Activated CD8-positive, alpha-beta T cell treated with anti-CD3 and anti-CD28 coated beads for 36 hours (primary cell): ENCODE data around the gene CYP27B1. TPM values are rescaled to one million over a fixed set of nuclear protein-coding genes. Genes with fewer than 3 reads are reported as not detected.

Source experiments
- ATAC-seq: fragments of 200-7000 bp; cut with Tn5 transposase; one replicate; pipeline ENCODE4 v1.10.0; 2021; ENCODE audit warnings: mild to moderate bottlenecking, moderate library complexity
- CTCF ChIA-PET: fragments of 350-600 bp; sonication (Branson Sonifier 250); formaldehyde crosslinking; loops from one replicate; lab custom pipeline; 2021; ENCODE audit warnings: antibody characterized with exemption; lab: Charles Lee
- POLR2A ChIA-PET: fragments of 350-600 bp; sonication (Branson Sonifier 250); formaldehyde crosslinking; loops from one replicate; lab custom pipeline; 2021; ENCODE audit warnings: antibody characterized with exemption; lab: Charles Lee
- DNase-seq: peaks from one replicate; pipeline ENCODE4 v3.0.0-alpha.2; 2020
- H3K27ac Mint-ChIP-seq: one replicate; pipeline ENCODE4 v1.8.0; 2021; ENCODE audit warnings: mild to moderate bottlenecking, mixed read lengths
- H3K27me3 Mint-ChIP-seq: one replicate; pipeline ENCODE4 v1.8.0; 2021; ENCODE audit warnings: mixed read lengths
- H3K36me3 Mint-ChIP-seq: one replicate; pipeline ENCODE4 v1.8.0; 2021; ENCODE audit warnings: low read depth, mixed read lengths
- H3K4me1 Mint-ChIP-seq: one replicate; pipeline ENCODE4 v1.8.0; 2021; ENCODE audit warnings: low read depth, mixed read lengths
- H3K4me3 Mint-ChIP-seq: one replicate; pipeline ENCODE4 v1.8.0; 2021; ENCODE audit warnings: mild to moderate bottlenecking, moderate library complexity, mixed read lengths
- H3K9me3 Mint-ChIP-seq: one replicate; pipeline ENCODE4 v1.8.0; 2021; ENCODE audit warnings: mixed read lengths
- intact Hi-C: fragments of 100-400 bp; cut with micrococcal nuclease; formaldehyde crosslinking; loops from one replicate; pipeline ENCODE4 v1.10.0; 2022
- total RNA-seq, 2 experiments: library from RNA; stranded (reverse); gene quantifications; one replicate each; pipeline ENCODE4 v1.2.3, GENCODE V29; 2021
- TF ChIP-seq, protein P1 (sequence below): fragments of 200-600 bp; IDR thresholded peaks from one replicate; pipeline ENCODE4 v1.8.0; 2022; ENCODE audit warnings: antibody characterized with exemption, mild to moderate bottlenecking

The CYP27B1 gene
- total RNA-seq, 2 experiments from 2014 or later = 7.6 to 7.9 TPM

DNA sequence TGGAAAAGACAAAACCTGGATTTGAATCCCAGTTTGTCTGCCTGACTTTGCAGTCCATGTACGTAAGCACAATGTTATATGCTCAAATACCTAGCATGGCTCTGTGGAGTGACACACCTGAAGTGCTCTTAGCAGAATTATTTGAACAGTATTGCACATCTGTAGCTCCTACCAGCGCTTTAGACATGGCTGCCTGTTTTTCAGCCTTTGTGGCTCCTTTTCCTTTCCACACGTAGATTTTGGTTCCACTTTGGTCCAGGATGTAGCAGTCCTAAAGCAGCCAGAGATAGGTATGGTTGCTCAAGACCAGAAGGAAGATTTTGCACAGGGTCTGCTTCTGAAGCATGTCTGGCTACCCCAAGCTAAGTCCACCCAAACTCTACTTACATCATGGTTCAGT is 42.5 kb upstream of the CYP27B1 start:
- no peaks in the 10 kb centered on the region for H3K27me3 Mint-ChIP-seq
- no peaks in the 10 kb centered on the region for H3K36me3 Mint-ChIP-seq
- POLR2A ChIA-PET = interaction anchor here (0.7 to 1.0 kb wide), 2 partner anchors 23 to 49 kb away, joined by 3 read pairs; no protein-coding TSS in a partner anchor
- ATAC-seq (no peak), DNase-seq (no peak)
- no peak overlapping the region for H3K4me3 Mint-ChIP-seq
- H3K27ac Mint-ChIP-seq = no peak overlapping the region
- TF ChIP-seq, protein P1, sequence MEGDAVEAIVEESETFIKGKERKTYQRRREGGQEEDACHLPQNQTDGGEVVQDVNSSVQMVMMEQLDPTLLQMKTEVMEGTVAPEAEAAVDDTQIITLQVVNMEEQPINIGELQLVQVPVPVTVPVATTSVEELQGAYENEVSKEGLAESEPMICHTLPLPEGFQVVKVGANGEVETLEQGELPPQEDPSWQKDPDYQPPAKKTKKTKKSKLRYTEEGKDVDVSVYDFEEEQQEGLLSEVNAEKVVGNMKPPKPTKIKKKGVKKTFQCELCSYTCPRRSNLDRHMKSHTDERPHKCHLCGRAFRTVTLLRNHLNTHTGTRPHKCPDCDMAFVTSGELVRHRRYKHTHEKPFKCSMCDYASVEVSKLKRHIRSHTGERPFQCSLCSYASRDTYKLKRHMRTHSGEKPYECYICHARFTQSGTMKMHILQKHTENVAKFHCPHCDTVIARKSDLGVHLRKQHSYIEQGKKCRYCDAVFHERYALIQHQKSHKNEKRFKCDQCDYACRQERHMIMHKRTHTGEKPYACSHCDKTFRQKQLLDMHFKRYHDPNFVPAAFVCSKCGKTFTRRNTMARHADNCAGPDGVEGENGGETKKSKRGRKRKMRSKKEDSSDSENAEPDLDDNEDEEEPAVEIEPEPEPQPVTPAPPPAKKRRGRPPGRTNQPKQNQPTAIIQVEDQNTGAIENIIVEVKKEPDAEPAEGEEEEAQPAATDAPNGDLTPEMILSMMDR = no peak
- intact Hi-C loops = no loop called here
- no peaks in the 10 kb centered on the region for H3K4me1 Mint-ChIP-seq
- H3K9me3 Mint-ChIP-seq = no peaks in the 10 kb centered on the region
- CTCF ChIA-PET = interaction anchor here (0.9 to 2.2 kb wide), 3 partner anchors 27 to 96 kb away, joined by 3 to 10 read pairs (median 4); no protein-coding TSS in a partner anchor

DNA sequence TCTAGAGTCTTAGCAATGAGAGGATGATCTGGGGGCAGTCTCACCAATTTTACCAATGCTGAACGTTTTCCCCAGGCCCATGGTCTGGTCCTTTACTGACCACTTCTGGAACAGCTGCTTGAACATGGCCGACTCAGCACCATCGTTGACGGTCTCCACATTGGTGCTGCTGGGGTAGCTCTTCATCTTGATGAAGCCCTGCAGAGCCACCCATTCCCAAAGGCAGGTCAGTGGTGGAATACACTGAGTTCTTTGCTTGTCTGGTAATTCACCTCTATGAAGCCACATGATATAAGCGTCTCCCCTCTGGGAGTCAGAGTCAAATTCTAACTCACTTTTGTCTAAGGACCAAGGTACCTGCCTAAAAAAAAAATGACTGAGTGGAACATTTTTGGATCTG is 41.5 kb upstream of the CYP27B1 start:
- Mint-ChIP-seq H3K27ac (no peak overlapping the region), H3K36me3 (peaks cover 4% of the 10 kb centered on the region), H3K9me3 (no peaks in the 10 kb centered on the region), H3K4me3 (no peak overlapping the region), H3K4me1 (no peaks in the 10 kb centered on the region), H3K27me3 (no peaks in the 10 kb centered on the region)
- ChIA-PET CTCF (interaction anchor here (2.2 kb wide), 1 partner anchor 97 kb away, joined by 10 read pairs; no protein-coding TSS in a partner anchor), POLR2A (no interaction called here)
- ATAC-seq = no peak
- TF ChIP-seq, protein P1 = no peak
- DNase-seq = no peak
- intact Hi-C loops = no loop called here

DNA sequence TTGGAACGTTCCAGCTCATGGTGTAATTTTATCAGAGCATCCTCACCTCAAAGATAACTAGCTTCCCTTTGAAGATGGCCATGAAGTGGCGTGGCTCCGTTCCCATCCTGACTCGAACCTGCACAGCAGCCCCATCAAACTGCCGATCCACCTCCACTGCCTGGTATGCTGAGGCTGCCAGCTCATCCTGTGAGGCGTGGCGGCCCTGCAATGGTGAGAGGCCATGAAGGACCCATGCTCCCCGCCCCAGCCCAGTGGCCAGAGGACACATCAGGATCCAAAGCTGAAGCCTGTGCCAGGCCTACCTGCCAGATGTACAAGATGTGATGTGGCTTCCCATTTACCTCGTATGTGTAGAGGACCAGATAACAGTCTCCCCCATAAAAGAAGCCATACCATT is 40.4 kb upstream of the CYP27B1 start:
- DNase-seq (no peak), ATAC-seq (no peak)
- H3K4me1 Mint-ChIP-seq = peaks cover 4% of the 10 kb centered on the region
- no peak overlapping the region for H3K27ac Mint-ChIP-seq
- peaks cover 4% of the 10 kb centered on the region for H3K36me3 Mint-ChIP-seq
- no peaks in the 10 kb centered on the region for H3K27me3 Mint-ChIP-seq
- no peak overlapping the region for H3K4me3 Mint-ChIP-seq
- H3K9me3 Mint-ChIP-seq = no peaks in the 10 kb centered on the region
- POLR2A ChIA-PET = interaction anchor here (1.0 kb wide), 1 partner anchor 59 kb away, joined by 4 read pairs; no protein-coding TSS in a partner anchor
- CTCF ChIA-PET = interaction anchor here (1.0 to 1.9 kb wide), 3 partner anchors 9 to 98 kb away, joined by 3 to 6 read pairs (median 6); partner anchors contain the start of gene TSFM
- intact Hi-C loops = no loop called here
- TF ChIP-seq, protein P1 = no peak

DNA sequence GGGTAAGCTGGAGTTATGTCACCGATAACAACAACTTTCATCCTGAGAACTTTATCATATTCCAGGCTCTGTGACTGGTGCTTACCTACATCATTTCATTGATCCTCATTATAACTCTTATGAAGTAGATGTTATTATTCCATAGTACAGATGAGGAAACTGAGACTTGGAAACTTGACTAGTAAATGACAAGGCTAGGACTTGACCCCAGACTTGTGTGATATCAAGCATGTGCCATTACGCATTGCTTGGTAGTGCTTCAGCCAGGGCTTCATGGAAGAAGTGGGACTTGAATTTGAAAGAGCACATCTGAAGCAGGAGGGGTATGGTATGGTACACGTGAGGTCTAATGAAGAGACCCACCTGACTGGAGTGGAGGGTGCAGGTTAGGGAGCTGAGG is 39.8 kb upstream of the CYP27B1 start:
- TF ChIP-seq, protein P1 = no peak
- Mint-ChIP-seq H3K4me3 (no peak overlapping the region), H3K9me3 (no peaks in the 10 kb centered on the region), H3K27ac (no peak overlapping the region), H3K4me1 (peaks cover 4% of the 10 kb centered on the region), H3K36me3 (peaks cover 4% of the 10 kb centered on the region), H3K27me3 (no peaks in the 10 kb centered on the region)
- ATAC-seq = no peak
- intact Hi-C loops = no loop called here
- no peak for DNase-seq
- POLR2A ChIA-PET = interaction anchor here (1.0 kb wide), 1 partner anchor 59 kb away, joined by 4 read pairs; no protein-coding TSS in a partner anchor
- CTCF ChIA-PET = interaction anchor here (1.0 to 1.9 kb wide), 3 partner anchors 8 to 98 kb away, joined by 3 to 6 read pairs (median 6); partner anchors contain the start of gene TSFM

DNA sequence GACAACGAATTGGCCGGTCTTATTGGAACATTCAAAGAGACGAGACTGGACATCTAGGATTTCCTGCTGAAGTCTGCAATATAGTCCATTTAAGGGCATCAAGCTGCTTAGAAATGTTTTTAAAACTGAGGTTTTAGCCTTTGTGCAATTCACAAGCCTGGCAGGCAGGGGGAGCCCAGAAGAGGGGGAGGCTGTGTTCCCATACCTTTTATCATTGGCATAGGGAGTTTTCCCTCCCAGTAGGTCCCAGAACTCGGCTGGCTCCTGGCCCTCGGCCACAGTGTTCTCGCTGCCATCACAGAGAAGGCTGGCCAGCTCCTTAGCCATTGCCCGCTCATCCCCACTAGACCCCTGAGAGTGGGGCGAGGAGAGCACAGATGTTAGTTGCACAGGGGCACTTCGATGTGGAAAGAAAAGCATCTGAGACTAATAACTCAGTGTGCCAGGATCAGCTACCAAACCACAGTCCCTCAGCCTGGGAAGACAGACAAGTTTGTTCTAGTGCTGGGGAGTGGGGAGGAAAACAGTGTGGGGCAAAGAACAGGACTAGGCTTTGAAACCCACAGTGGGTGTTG is 36.5 kb upstream of the CYP27B1 start:
- peaks cover 4% of the 10 kb centered on the region for H3K4me1 Mint-ChIP-seq
- no peak overlapping the region for H3K27ac Mint-ChIP-seq
- intact Hi-C loops = no loop called here
- TF ChIP-seq, protein P1 = peak; percentile 85
- DNase-seq = peak; percentile 31
- ATAC-seq = peak; percentile 70
- no peak overlapping the region for H3K4me3 Mint-ChIP-seq
- ChIA-PET POLR2A (interaction anchor here (1.1 to 2.2 kb wide), 4 partner anchors 7 to 21 kb away, joined by 3 to 4 read pairs (median 4); partner anchors contain the start of gene TSFM), CTCF (interaction anchor here (0.6 to 9.5 kb wide), 27 partner anchors 8 to 119 kb away, joined by 3 to 124 read pairs (median 6); partner anchors contain the start of genes AVIL and TSFM)
- H3K9me3 Mint-ChIP-seq = no peaks in the 10 kb centered on the region
- H3K36me3 Mint-ChIP-seq = peaks cover 8% of the 10 kb centered on the region
- no peaks in the 10 kb centered on the region for H3K27me3 Mint-ChIP-seq
